Endothelial cell of umbilical vein (primary cell): Measurements from ENCODE around the gene PKNOX2. TPM values are rescaled to one million over a fixed set of nuclear protein-coding genes. Genes with fewer than 3 reads are reported as not detected.

ENCODE experiments used
- BruUV-seq: library from RNA; stranded (reverse); fragments of 400-500 nt; replicated peaks from 2 replicates; lab custom pipeline; 2021; lab: Mats Ljungman, UMichigan
- CTCF ChIA-PET: fragments of 300-600, 350-600 bp; sonication (Branson Sonifier 250); formaldehyde crosslinking; loops from one replicate; lab custom pipeline; 2021; ENCODE audit warnings: antibody characterized with exemption, inconsistent platforms; lab: Charles Lee
- POLR2A ChIA-PET: fragments of 300-600, 350-600 bp; sonication (Branson Sonifier 250); formaldehyde crosslinking; loops from one replicate; lab custom pipeline; 2021; ENCODE audit warnings: antibody characterized with exemption, inconsistent platforms; lab: Charles Lee
- DNase-seq: peaks from one replicate; pipeline ENCODE4 v3.0.0-alpha.2; 2011; ENCODE audit warnings: low read depth, low spot score
- FAIRE-seq: peaks from 2 replicates; lab custom pipeline; 2011; peaks lifted over from hg19 to GRCh38; lab: Jason Lieb, UNC
- H2AFZ ChIP-seq: 2 replicates; pipeline ENCODE4 v1.6.0; 2012; ENCODE audit warnings: low read depth, low read length, control low read depth, inconsistent platforms
- H3K27ac ChIP-seq: 2 replicates; pipeline ENCODE4 v1.5.1; 2011; ENCODE audit warnings: low read depth, mild to moderate bottlenecking, control low read depth, low read length, moderate library complexity; ENCODE audit not compliant: insufficient read depth
- H3K27me3 ChIP-seq, 2 experiments: 2 replicates each; pipeline versions ENCODE4 v1.6.0 to v1.6.1; 2011; ENCODE audit warnings: low read length in 2 of 2, mixed read lengths in 1 of 2; ENCODE audit not compliant: control insufficient read depth in 2 of 2, insufficient read depth in 2 of 2
- H3K36me3 ChIP-seq, 2 experiments: 2 replicates in 1 of 2; 3 replicates in 1 of 2; pipeline ENCODE4 v1.5.1; 2011; ENCODE audit warnings: low read length in 2 of 2, mild to moderate bottlenecking in 1 of 2, moderate library complexity in 1 of 2; ENCODE audit not compliant: control insufficient read depth in 2 of 2, insufficient read depth in 2 of 2; ENCODE audit errors: extremely low read depth in 1 of 2
- H3K4me1 ChIP-seq: 3 replicates; pipeline ENCODE4 v1.5.1; 2011; ENCODE audit warnings: mild to moderate bottlenecking, low read length; ENCODE audit not compliant: control insufficient read depth, insufficient read depth; ENCODE audit errors: extremely low read depth
- H3K4me2 ChIP-seq: 2 replicates; pipeline ENCODE4 v1.6.1; 2011; ENCODE audit warnings: low read length, control low read depth, mixed read lengths; ENCODE audit not compliant: insufficient read depth
- H3K4me3 ChIP-seq, 3 experiments: fragments of 200-600 bp in 1 of 3; sonication (generic), shearing (Covaris generic) in 1 of 3; replicated peaks in 1 of 3; 2 replicates each; pipeline ENCODE4 v1.5.1; 2011 to 2016; ENCODE audit warnings: control low read depth in 3 of 3, low read length in 3 of 3, mild to moderate bottlenecking in 2 of 3, inconsistent platforms in 1 of 3, low read depth in 1 of 3, moderate library complexity in 1 of 3; ENCODE audit not compliant: insufficient read depth in 1 of 3
- H3K79me2 ChIP-seq: 2 replicates; pipeline ENCODE4 v1.6.0; 2012; ENCODE audit warnings: low read length, inconsistent platforms; ENCODE audit not compliant: control insufficient read depth, insufficient read depth
- H3K9ac ChIP-seq: replicated peaks from 2 replicates; pipeline ENCODE3; 2011; ENCODE audit warnings: low read length, control low read depth; ENCODE audit not compliant: insufficient read depth; ENCODE audit errors: extremely low read depth
- H3K9me1 ChIP-seq: replicated peaks from 3 replicates; pipeline ENCODE4 v1.6.0; 2011; ENCODE audit warnings: mild to moderate bottlenecking, low read length; ENCODE audit not compliant: control insufficient read depth, insufficient read depth; ENCODE audit errors: extremely low read depth
- H3K9me3 ChIP-seq: replicated peaks from 2 replicates; pipeline ENCODE4 v1.5.1; 2012; ENCODE audit warnings: low read length, inconsistent platforms; ENCODE audit not compliant: control insufficient read depth, insufficient read depth
- H4K20me1 ChIP-seq: replicated peaks from 2 replicates; pipeline ENCODE3; 2011; ENCODE audit warnings: mild to moderate bottlenecking, low read length; ENCODE audit not compliant: control insufficient read depth, insufficient read depth; ENCODE audit errors: extremely low read depth
- EZH2 ChIP-seq: IDR thresholded peaks from 2 replicates; pipeline ENCODE4 v1.6.1; 2012; ENCODE audit warnings: borderline replicate concordance, low read depth, mild to moderate bottlenecking, moderate library complexity, low read length, inconsistent platforms; ENCODE audit not compliant: severe bottlenecking
- FOS ChIP-seq: IDR thresholded peaks from 2 replicates; pipeline ENCODE4 v1.6.1; 2011; ENCODE audit warnings: mild to moderate bottlenecking, low read length, moderate library complexity, borderline replicate concordance; ENCODE audit not compliant: insufficient read depth
- GATA2 ChIP-seq: IDR thresholded peaks from 2 replicates; pipeline ENCODE4 v1.7.0; 2011; ENCODE audit warnings: low read depth, mild to moderate bottlenecking, moderate library complexity, mixed read lengths, low read length; ENCODE audit not compliant: insufficient read length, insufficient read depth
- JUN ChIP-seq: IDR thresholded peaks from 2 replicates; pipeline ENCODE4 v1.6.1; 2011; ENCODE audit warnings: borderline replicate concordance, low read depth; ENCODE audit not compliant: insufficient read length, insufficient read depth
- MYC ChIP-seq: IDR thresholded peaks from one replicate; pipeline ENCODE4 v1.6.1; 2011; ENCODE audit warnings: mild to moderate bottlenecking, low read depth, low read length
- POLR2A ChIP-seq: IDR thresholded peaks from 2 replicates; pipeline ENCODE4 v1.6.1; 2012; ENCODE audit warnings: low read depth, mild to moderate bottlenecking, control low read depth, low read length
- POLR2AphosphoS5 ChIP-seq: IDR thresholded peaks from 2 replicates; pipeline ENCODE4 v1.6.1; 2012; ENCODE audit warnings: low read depth, mild to moderate bottlenecking, control low read depth, low read length, moderate library complexity; ENCODE audit not compliant: insufficient read depth
- dilution Hi-C: fragments of 300-500 bp; cut with MboI; formaldehyde crosslinking; loops from one replicate; pipeline ENCODE4 v1.15.0; 2019; ENCODE audit warnings: low sequenced_read_pairs; ENCODE audit not compliant: extremely low pct_ligation_motif_present
- intact Hi-C: fragments of 100-400 bp; cut with micrococcal nuclease; formaldehyde crosslinking; loops from one replicate; pipeline ENCODE4 v1.10.0; 2022
- polyA plus RNA-seq, 4 experiments: library from polyadenylated mRNA; depleted of rRNA in 3 of 4; stranded (reverse) in 3 of 4; unstranded in 1 of 4; fragments of >200 nt; gene quantifications; 2 replicates each; pipeline versions ENCODE4 v1.2.1 to v1.2.3, GENCODE V29; 2011 to 2012; ENCODE audit warnings: missing spikeins in 1 of 4
- total RNA-seq: library from RNA; stranded (reverse); gene quantifications from 2 replicates; pipeline ENCODE4 v1.2.3, GENCODE V29; 2021
- TF ChIP-seq, protein P1 (sequence below), 2 donors: IDR thresholded peaks; 1 replicate in 1 of 2; 2 replicates in 1 of 2; pipeline ENCODE4 v1.5.1; 2011; ENCODE audit warnings: low read length in 2 of 2, mild to moderate bottlenecking in 2 of 2, moderate library complexity in 2 of 2, control low read depth in 1 of 2, inconsistent platforms in 1 of 2, low read depth in 1 of 2; ENCODE audit not compliant: insufficient read depth in 1 of 2; ENCODE audit errors: extremely low read depth in 1 of 2
- TF ChIP-seq, protein P2 (sequence below): IDR thresholded peaks from 2 replicates; pipeline ENCODE4 v1.6.1; 2011; ENCODE audit not compliant: insufficient read depth, insufficient read length

Gene PKNOX2
- total and polyA plus RNA-seq, 2 donors (not counting 3 experiments of a cell fraction or from before 2014, with no cell fraction given): 0.11 to 0.91 TPM

DNA sequence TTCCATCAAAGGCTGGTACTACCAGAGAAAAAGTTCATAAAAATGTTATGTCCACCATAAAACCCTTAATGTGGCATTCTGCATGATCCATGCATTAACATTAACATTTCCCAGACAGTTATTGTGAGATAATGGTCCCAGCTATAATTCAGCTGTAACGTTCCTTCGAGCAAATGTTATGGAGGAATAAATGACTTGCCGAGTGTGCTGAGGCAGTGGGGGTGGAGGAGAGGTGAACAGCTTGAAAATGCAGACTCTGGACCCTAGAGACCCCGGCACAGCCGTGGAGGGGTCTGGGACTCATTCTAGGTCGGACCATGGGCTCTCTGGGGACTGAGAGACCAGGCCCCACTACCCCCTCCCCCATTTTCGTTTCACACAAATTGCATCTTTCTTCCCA lies 141.9 kb downstream of the PKNOX2 start:
- DNase-seq (no peak), FAIRE-seq (no peak)
- no peak overlapping the region for H3K9ac ChIP-seq
- BruUV-seq: no TSS peak
- no peak for TF ChIP-seq POLR2A
- TF ChIP-seq FOS: no peak
- no peak for TF ChIP-seq JUN
- TF ChIP-seq GATA2: no peak
- TF ChIP-seq MYC: no peak
- no peak for TF ChIP-seq EZH2
- TF ChIP-seq, protein P1, sequence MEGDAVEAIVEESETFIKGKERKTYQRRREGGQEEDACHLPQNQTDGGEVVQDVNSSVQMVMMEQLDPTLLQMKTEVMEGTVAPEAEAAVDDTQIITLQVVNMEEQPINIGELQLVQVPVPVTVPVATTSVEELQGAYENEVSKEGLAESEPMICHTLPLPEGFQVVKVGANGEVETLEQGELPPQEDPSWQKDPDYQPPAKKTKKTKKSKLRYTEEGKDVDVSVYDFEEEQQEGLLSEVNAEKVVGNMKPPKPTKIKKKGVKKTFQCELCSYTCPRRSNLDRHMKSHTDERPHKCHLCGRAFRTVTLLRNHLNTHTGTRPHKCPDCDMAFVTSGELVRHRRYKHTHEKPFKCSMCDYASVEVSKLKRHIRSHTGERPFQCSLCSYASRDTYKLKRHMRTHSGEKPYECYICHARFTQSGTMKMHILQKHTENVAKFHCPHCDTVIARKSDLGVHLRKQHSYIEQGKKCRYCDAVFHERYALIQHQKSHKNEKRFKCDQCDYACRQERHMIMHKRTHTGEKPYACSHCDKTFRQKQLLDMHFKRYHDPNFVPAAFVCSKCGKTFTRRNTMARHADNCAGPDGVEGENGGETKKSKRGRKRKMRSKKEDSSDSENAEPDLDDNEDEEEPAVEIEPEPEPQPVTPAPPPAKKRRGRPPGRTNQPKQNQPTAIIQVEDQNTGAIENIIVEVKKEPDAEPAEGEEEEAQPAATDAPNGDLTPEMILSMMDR (IDR thresholded peaks at IDR 0.05; ENCODE audit: extremely low read depth in 1 of 2, insufficient read depth in 1 of 2, low read depth in 1 of 2, low read length in 2 of 2): no peak
- TF ChIP-seq, protein P2, sequence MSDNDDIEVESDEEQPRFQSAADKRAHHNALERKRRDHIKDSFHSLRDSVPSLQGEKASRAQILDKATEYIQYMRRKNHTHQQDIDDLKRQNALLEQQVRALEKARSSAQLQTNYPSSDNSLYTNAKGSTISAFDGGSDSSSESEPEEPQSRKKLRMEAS: no peak
- TF ChIP-seq POLR2AphosphoS5: no peak
- CTCF ChIA-PET: interaction anchor here (3.7 kb wide), 1 partner anchor 39 kb away, joined by 18 read pairs; no protein-coding TSS in a partner anchor
- no peak overlapping the region for H2AFZ ChIP-seq
- no peaks in the 10 kb centered on the region for H3K9me1 ChIP-seq
- H3K4me2 ChIP-seq: no peak overlapping the region
- no peaks in the 10 kb centered on the region for H3K79me2 ChIP-seq
- H3K4me3 ChIP-seq: no peak overlapping the region
- no peaks in the 10 kb centered on the region for H4K20me1 ChIP-seq
- POLR2A ChIA-PET: no interaction called here
- H3K9me3 ChIP-seq: no peaks in the 10 kb centered on the region
- H3K4me1 ChIP-seq: peaks cover 6% of the 10 kb centered on the region
- H3K36me3 ChIP-seq: no peaks in the 10 kb centered on the region
- dilution Hi-C loops (no loop called here), intact Hi-C loops (no loop called here)
- peaks cover 0 to 10% of the 10 kb centered on the region in 2 experiments for H3K27me3 ChIP-seq
- H3K27ac ChIP-seq: no peak overlapping the region
